GM12878 (cell line): ENCODE data around the gene SYN1. TPM values are rescaled to one million over a fixed set of nuclear protein-coding genes. Genes with fewer than 3 reads are reported as not detected.
A peak's percentile ranks its signal among the peaks of the same experiment; 100 is the strongest.

Source experiments
- ATAC-seq: fragments of 200-7000 bp; cut with Tn5 transposase; 3 replicates; pipeline ENCODE4 v1.9.1; 2020; ENCODE audit warnings: mild to moderate bottlenecking, moderate library complexity
- BruUV-seq: library from RNA; stranded (reverse); fragments of 400-500 nt; replicated peaks from 2 replicates; lab custom pipeline; 2021; lab: Mats Ljungman, UMichigan
- CTCF ChIA-PET: fragments of 300-600 bp; sonication (Branson Sonifier 250); formaldehyde crosslinking; extraction: SDS; loops from one replicate; lab custom pipeline; 2021; ENCODE audit warnings: inconsistent platforms; lab: Yijun Ruan, JAX
- POLR2A ChIA-PET: fragments of 350-600 bp; formaldehyde crosslinking; extraction: SDS; loops from one replicate; lab custom pipeline; 2021; ENCODE audit warnings: inconsistent platforms; lab: Charles Lee
- RAD21 ChIA-PET: fragments of 300-600 bp; sonication (Branson Sonifier 250); formaldehyde crosslinking; loops from one replicate; lab custom pipeline; 2023; ENCODE audit warnings: antibody characterized with exemption; ENCODE audit not compliant: unreplicated experiment; lab: Charles Lee
- SMC1A ChIA-PET: fragments of 300-600 bp; sonication (Branson Sonifier 250); formaldehyde crosslinking; loops from one replicate; lab custom pipeline; 2023; ENCODE audit not compliant: unreplicated experiment, uncharacterized antibody; lab: Charles Lee
- DNase-seq: peaks from one replicate; pipeline ENCODE4 v3.0.0-alpha.2; 2011; ENCODE audit warnings: low read depth, low spot score
- FAIRE-seq: peaks from 3 replicates; lab custom pipeline; 2011; peaks lifted over from hg19 to GRCh38; lab: Jason Lieb, UNC
- H2AFZ ChIP-seq: 2 replicates; pipeline ENCODE4 v1.6.0; 2011; ENCODE audit warnings: low read depth, low read length, control low read depth; ENCODE audit not compliant: control insufficient read depth
- H3K27ac ChIP-seq: 2 replicates; pipeline ENCODE4 v1.5.1; 2011; ENCODE audit warnings: control low read depth; ENCODE audit not compliant: control insufficient read depth, insufficient read depth
- H3K27me3 ChIP-seq, 2 experiments: replicated peaks in 1 of 2; 2 replicates each; pipeline versions ENCODE4 v1.6.0 to v1.6.1; 2011; ENCODE audit warnings: low read length in 1 of 2; ENCODE audit not compliant: control insufficient read depth in 2 of 2, insufficient read depth in 2 of 2
- H3K36me3 ChIP-seq, 2 experiments: 2 replicates each; pipeline ENCODE4 v1.5.1; 2011; ENCODE audit warnings: low read length in 1 of 2; ENCODE audit not compliant: control insufficient read depth in 2 of 2, insufficient read depth in 2 of 2
- H3K4me1 ChIP-seq: 2 replicates; pipeline ENCODE4 v1.6.1; 2011; ENCODE audit warnings: mild to moderate bottlenecking, low read length, moderate library complexity, mixed read lengths; ENCODE audit not compliant: control insufficient read depth, insufficient read depth
- H3K4me2 ChIP-seq: 2 replicates; pipeline ENCODE4 v1.6.0; 2011; ENCODE audit warnings: control low read depth; ENCODE audit not compliant: control insufficient read depth, insufficient read depth
- H3K4me3 ChIP-seq: fragments of 200-600 bp; sonication (generic); 2 replicates; pipeline ENCODE4 v1.5.1; 2016
- H3K79me2 ChIP-seq: 2 replicates; pipeline ENCODE4 v1.6.0; 2011; ENCODE audit warnings: low read length; ENCODE audit not compliant: control insufficient read depth, insufficient read depth
- H3K9ac ChIP-seq: 2 replicates; pipeline ENCODE4 v1.8.0; 2011; ENCODE audit warnings: low read length, control low read depth, mixed read lengths; ENCODE audit not compliant: control insufficient read depth, insufficient read depth
- H3K9me3 ChIP-seq: replicated peaks from 3 replicates; pipeline ENCODE4 v1.5.1; 2011; ENCODE audit warnings: mild to moderate bottlenecking, low read length; ENCODE audit not compliant: control insufficient read depth, insufficient read depth
- H4K20me1 ChIP-seq: 2 replicates; pipeline ENCODE4 v1.6.0; 2011; ENCODE audit not compliant: control insufficient read depth, insufficient read depth
- EED ChIP-seq: sonication (generic); IDR thresholded peaks from 2 replicates; pipeline ENCODE4 v1.6.1; 2016; ENCODE audit warnings: antibody characterized with exemption, low read depth
- EP300 ChIP-seq, 2 experiments: fragments of 150-350 bp in 1 of 2; IDR thresholded peaks; 2 replicates each; pipeline ENCODE4 v1.6.1; 2011 to 2012; ENCODE audit warnings: low read depth in 2 of 2, low read length in 2 of 2, borderline replicate concordance in 1 of 2, improper control_type of control experiment in 1 of 2, inconsistent platforms in 1 of 2; ENCODE audit not compliant: control insufficient read depth in 1 of 2
- IKZF1 ChIP-seq: fragments of 450-650 bp; conservative IDR thresholded peaks from 2 replicates; pipeline ENCODE4 v1.6.1; 2017; ENCODE audit warnings: antibody characterized with exemption, mild to moderate bottlenecking
- IKZF2 ChIP-seq, 2 experiments: fragments of 450-650 bp; IDR thresholded peaks; 2 replicates each; pipeline ENCODE4 v1.6.1; 2017; ENCODE audit warnings: mild to moderate bottlenecking in 2 of 2, moderate library complexity in 2 of 2
- MEF2B ChIP-seq: fragments of 450-650 bp; IDR thresholded peaks from 2 replicates; pipeline ENCODE4 v1.6.1; 2018; ENCODE audit warnings: mild to moderate bottlenecking, moderate library complexity; ENCODE audit not compliant: partially characterized antibody, poor library complexity, severe bottlenecking
- NFIC ChIP-seq: IDR thresholded peaks from 2 replicates; pipeline ENCODE4 v1.6.1; 2012; ENCODE audit warnings: low read depth, mild to moderate bottlenecking, inconsistent platforms, low read length, moderate library complexity
- NRF1 ChIP-seq: conservative IDR thresholded peaks from 2 replicates; pipeline ENCODE4 v1.6.1; 2011; ENCODE audit warnings: mild to moderate bottlenecking, low read depth, low read length, improper control_type of control experiment
- POU2F2 ChIP-seq: IDR thresholded peaks from 3 replicates; pipeline ENCODE4 v1.6.1; 2011; ENCODE audit warnings: low read depth, mild to moderate bottlenecking, low read length, borderline replicate concordance
- RELB ChIP-seq: fragments of 450-650 bp; IDR thresholded peaks from 2 replicates; pipeline ENCODE4 v1.6.1; 2017; ENCODE audit warnings: low read depth, mild to moderate bottlenecking, moderate library complexity
- SPI1 ChIP-seq: IDR thresholded peaks from 2 replicates; pipeline ENCODE4 v1.6.1; 2011; ENCODE audit warnings: low read depth, mild to moderate bottlenecking, low read length, moderate library complexity, borderline replicate concordance; ENCODE audit not compliant: insufficient read depth
- WGBS: methylation state at CpG from one replicate; pipeline ENCODE4 v1.1.6; 2016; ENCODE audit warnings: low lambda C conversion rate; ENCODE audit not compliant: insufficient replicate concordance, insufficient coverage; ENCODE audit errors: missing lambda C conversion rate; 5-methylcytosine and 5-hydroxymethylcytosine counted together
- in situ Hi-C: fragments of 300-500 bp; cut with MboI; formaldehyde crosslinking; loops from 9 replicates; pipeline ENCODE4 v1.14.3; 2018; ENCODE audit warnings: mixed read lengths
- intact Hi-C: fragments of 100-400 bp; cut with micrococcal nuclease; formaldehyde crosslinking; loops from one replicate; pipeline ENCODE4 v1.14.2; 2022; ENCODE audit not compliant: unreplicated experiment
- polyA plus RNA-seq, 11 experiments: library from polyadenylated mRNA; depleted of rRNA in 4 of 11; unstranded in 6 of 11; stranded (reverse) in 5 of 11; fragments of >200 nt; fragmentation: Nextera tagmentation in 4 of 11; fragmentation: Illumina TruSeq in 1 of 11; extraction: Ambion mirVana in 4 of 11; extraction: Trizol in 1 of 11; gene quantifications; 1 replicate in 1 of 11; 2 replicates in 10 of 11; pipeline versions ENCODE4 v1.2.1 to v1.2.3, GENCODE V29; 2011 to 2016; ENCODE audit warnings: inconsistent platforms in 2 of 11, missing spikeins in 2 of 11, low read depth in 1 of 11
- total RNA-seq, 4 experiments: library from RNA; depleted of rRNA in 3 of 4; stranded (reverse); fragments of >200 nt in 3 of 4; fragmentation: Illumina TruSeq in 1 of 4; extraction: Trizol in 1 of 4; gene quantifications; 2 replicates each; pipeline versions ENCODE4 v1.2.1 to v1.2.3, GENCODE V29; 2013 to 2021

The SYN1 gene
- total and polyA plus RNA-seq, 10 of the 15 experiments (the other 5 are each of a cell fraction or from before 2014, with no cell fraction given), result 0.09 to 0.57 (median 0.16) TPM; not detected in 3

DNA sequence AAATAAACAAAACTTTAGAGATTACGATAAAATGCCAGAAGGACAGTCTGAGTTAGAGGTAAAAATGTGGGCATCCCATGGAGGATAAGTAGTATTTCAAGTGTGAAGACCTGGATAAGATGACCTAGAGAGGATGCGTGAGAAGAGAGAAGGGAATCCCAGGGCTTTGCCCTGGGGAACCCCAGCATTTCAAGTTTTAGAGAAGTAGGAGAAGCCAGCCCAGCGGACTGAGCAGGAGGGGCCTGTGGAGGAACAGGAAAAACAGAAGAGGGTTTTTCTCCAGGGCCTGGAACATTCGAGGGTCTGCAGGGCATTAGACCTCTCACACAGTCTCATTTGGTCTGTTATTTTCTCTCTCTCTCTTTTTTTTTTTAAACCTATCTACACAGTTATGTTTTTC lies 13.0 kb upstream of the SYN1 start:
- RAD21 ChIA-PET, result no interaction called here
- no peaks in the 10 kb centered on the region for H3K27me3 ChIP-seq
- SMC1A ChIA-PET, result no interaction called here
- TF ChIP-seq POU2F2, result no peak
- peak; percentile 75 for TF ChIP-seq MEF2B
- peak; percentile 35 for TF ChIP-seq IKZF1
- TF ChIP-seq SPI1, result peak; percentile 48; the same call in 1 of the 2 replicates
- 0 out of 4 replicates have a peak, but pooled peaks of 1 of the 2 experiments have one; percentile 17 for TF ChIP-seq EP300 (IDR thresholded peaks at IDR 0.05; ENCODE audit: borderline replicate concordance in 1 of 2, control insufficient read depth in 1 of 2, low read depth in 2 of 2, low read length in 2 of 2)
- peak in 1 of 2 experiments; percentile 35; a peak in 1 of 4 replicates for TF ChIP-seq IKZF2 (IDR thresholded peaks at IDR 0.05)
- TF ChIP-seq EED, result peak; percentile 45
- peak; percentile 25; the same call in 1 of the 2 replicates for TF ChIP-seq NFIC
- 0 out of 2 replicates have a peak, but pooled peaks have one; percentile 28 for TF ChIP-seq RELB
- TF ChIP-seq NRF1, result no peak
- H3K4me1 ChIP-seq, result peaks cover 33% of the 10 kb centered on the region
- no peaks in the 10 kb centered on the region for H4K20me1 ChIP-seq
- CTCF ChIA-PET, result no interaction called here
- FAIRE-seq, result no peak
- ATAC-seq, result no peak
- DNase-seq, result no peak
- in situ Hi-C loops, result no loop called here
- intact Hi-C loops, result loop anchor here (10.0 kb wide), 1 partner anchor 148 kb away; the partner anchor contains the start of gene ZNF41
- peaks cover 0 to 4% of the 10 kb centered on the region in 2 experiments; a peak in 3 of 4 replicates for H3K36me3 ChIP-seq
- H2AFZ ChIP-seq, result no peak overlapping the region
- H3K79me2 ChIP-seq, result no peaks in the 10 kb centered on the region
- no peaks in the 10 kb centered on the region for H3K9me3 ChIP-seq
- H3K4me3 ChIP-seq, result no peak overlapping the region
- POLR2A ChIA-PET, result interaction anchor here (0.6 kb wide), 1 partner anchor 17 kb away, joined by 4 read pairs; the partner anchor contains the start of gene ELK1
- no peak overlapping the region for H3K4me2 ChIP-seq
- no peak overlapping the region for H3K9ac ChIP-seq
- peak overlapping the region; percentile 87 for H3K27ac ChIP-seq
- 20% methylated on average over 4 of the region's 4 CpGs for WGBS
- no TSS peak for BruUV-seq
